SK-N-SH (cell line): ENCODE data around the gene TMEM89.

Experiments used
- EP300 ChIP-seq, 2 experiments: IDR thresholded peaks; 2 replicates each; pipeline versions ENCODE4 v1.4.0 to v1.6.1; 2012; ENCODE audit warnings: borderline replicate concordance in 1 of 2, low read depth in 1 of 2, low read length in 1 of 2
- FOXJ3 ChIP-seq: sonication (generic); formaldehyde crosslinking; IDR thresholded peaks from 2 replicates; pipeline ENCODE4 v1.5.1; 2020; ENCODE audit warnings: mild to moderate bottlenecking, missing genetic modification reagents
- RAD21 ChIP-seq: IDR thresholded peaks from 2 replicates; pipeline ENCODE4 v1.6.1; 2012; ENCODE audit warnings: mild to moderate bottlenecking, low read length
- TF ChIP-seq, protein P1 (sequence below): IDR thresholded peaks from 2 replicates; pipeline ENCODE4; 2012
- TF ChIP-seq, protein P2 (sequence below): fragments of 200-600 bp; sonication (generic); IDR thresholded peaks from 2 replicates; pipeline ENCODE4 v1.6.1; 2017; ENCODE audit warnings: antibody characterized with exemption, mild to moderate bottlenecking, moderate library complexity

DNA sequence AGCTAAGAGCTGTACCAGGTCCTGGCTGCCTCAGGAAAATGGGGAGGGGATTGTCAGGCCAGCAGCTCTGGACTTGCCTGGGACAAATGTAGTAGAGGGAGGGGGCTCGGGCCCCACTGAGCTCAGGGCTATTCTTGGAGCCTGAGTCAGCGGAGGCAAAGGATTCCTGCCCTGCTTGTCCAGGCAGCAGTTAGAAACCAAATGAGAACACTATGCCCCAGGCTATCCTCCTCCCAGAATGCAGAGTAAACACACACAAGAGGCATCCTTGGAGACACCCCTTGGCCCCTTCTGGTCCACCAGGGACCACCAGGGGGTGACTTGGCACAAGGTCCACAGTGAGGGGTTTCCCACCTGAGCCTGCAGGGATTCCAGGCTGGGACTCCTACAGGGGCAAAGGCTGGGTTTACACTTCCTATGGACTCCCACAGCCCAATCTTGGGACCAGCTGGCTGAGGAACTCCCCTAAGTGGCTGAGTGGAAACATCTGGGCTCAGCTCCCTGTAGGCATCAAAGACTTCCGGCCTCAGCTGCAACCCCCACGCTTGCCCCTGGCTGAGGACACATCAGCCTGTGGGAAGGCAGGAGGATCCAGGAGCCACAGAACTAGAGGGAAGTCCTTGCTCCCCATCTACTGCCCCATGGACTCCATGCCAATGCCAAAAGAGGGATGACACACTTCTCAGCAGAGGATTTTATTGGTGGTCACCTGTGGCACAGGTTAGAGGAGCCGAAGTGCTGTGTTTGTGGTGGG lies 23.1 kb downstream of the TMEM89 start:
- TF ChIP-seq, protein P1, sequence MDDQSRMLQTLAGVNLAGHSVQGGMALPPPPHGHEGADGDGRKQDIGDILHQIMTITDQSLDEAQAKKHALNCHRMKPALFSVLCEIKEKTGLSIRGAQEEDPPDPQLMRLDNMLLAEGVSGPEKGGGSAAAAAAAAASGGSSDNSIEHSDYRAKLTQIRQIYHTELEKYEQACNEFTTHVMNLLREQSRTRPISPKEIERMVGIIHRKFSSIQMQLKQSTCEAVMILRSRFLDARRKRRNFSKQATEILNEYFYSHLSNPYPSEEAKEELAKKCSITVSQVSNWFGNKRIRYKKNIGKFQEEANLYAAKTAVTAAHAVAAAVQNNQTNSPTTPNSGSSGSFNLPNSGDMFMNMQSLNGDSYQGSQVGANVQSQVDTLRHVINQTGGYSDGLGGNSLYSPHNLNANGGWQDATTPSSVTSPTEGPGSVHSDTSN = no peak
- TF ChIP-seq RAD21 (no peak), FOXJ3 (CRISPR knock-in tag) (no peak), EP300 (IDR thresholded peaks at IDR 0.05; ENCODE audit: borderline replicate concordance in 1 of 2, low read depth in 1 of 2, low read length in 1 of 2) (no peak)
- TF ChIP-seq, protein P2, sequence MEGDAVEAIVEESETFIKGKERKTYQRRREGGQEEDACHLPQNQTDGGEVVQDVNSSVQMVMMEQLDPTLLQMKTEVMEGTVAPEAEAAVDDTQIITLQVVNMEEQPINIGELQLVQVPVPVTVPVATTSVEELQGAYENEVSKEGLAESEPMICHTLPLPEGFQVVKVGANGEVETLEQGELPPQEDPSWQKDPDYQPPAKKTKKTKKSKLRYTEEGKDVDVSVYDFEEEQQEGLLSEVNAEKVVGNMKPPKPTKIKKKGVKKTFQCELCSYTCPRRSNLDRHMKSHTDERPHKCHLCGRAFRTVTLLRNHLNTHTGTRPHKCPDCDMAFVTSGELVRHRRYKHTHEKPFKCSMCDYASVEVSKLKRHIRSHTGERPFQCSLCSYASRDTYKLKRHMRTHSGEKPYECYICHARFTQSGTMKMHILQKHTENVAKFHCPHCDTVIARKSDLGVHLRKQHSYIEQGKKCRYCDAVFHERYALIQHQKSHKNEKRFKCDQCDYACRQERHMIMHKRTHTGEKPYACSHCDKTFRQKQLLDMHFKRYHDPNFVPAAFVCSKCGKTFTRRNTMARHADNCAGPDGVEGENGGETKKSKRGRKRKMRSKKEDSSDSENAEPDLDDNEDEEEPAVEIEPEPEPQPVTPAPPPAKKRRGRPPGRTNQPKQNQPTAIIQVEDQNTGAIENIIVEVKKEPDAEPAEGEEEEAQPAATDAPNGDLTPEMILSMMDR = no peak
